K562 (cell line): Measurements from ENCODE around the gene NBPF19. TPM values are rescaled to one million over a fixed set of nuclear protein-coding genes. Genes with fewer than 3 reads are reported as not detected.

Experiments
- polyA plus RNA-seq, 8 experiments: library from polyadenylated mRNA; depleted of rRNA in 4 of 8; stranded (reverse) in 5 of 8; unstranded in 3 of 8; fragments of >200 nt; fragmentation: Nextera tagmentation in 2 of 8; fragmentation: Illumina TruSeq in 1 of 8; extraction: Ambion mirVana in 2 of 8; extraction: Trizol in 1 of 8; gene quantifications; 2 replicates each; pipeline versions ENCODE4 v1.2.1 to v1.2.3, GENCODE V29; 2011 to 2014; ENCODE audit warnings: inconsistent platforms in 1 of 8, missing spikeins in 1 of 8
- total RNA-seq, 7 experiments: library from RNA; depleted of rRNA in 6 of 7; stranded (reverse); fragments of >200 nt in 6 of 7; fragmentation: Illumina TruSeq in 2 of 7; extraction: Trizol in 2 of 7; gene quantifications; 2 replicates each; pipeline versions ENCODE4 v1.2.1 to v1.2.3, GENCODE V29; 2011 to 2021; ENCODE audit warnings: low replicate concordance in 1 of 7

NBPF19 gene
- total and polyA plus RNA-seq, 9 of the 15 experiments (the other 6 are each of a cell fraction or from before 2014, with no cell fraction given): 0.03 to 1.3 (median 0.58) TPM

Other genes with a start within 250 kb of the NBPF19 start
- not detected in 2 replicates for gene PPIAL4C, start 108.8 kb downstream of the NBPF19 start, total RNA-seq (2014; rRNA removed)
- gene PPIAL4C, start 108.8 kb downstream of the NBPF19 start, total RNA-seq (2014; rRNA removed; fragmentation: Illumina TruSeq; extraction: Trizol): not detected in 2 replicates
- gene PPIAL4C, start 108.8 kb downstream of the NBPF19 start, total RNA-seq (2015; rRNA removed; fragmentation: Illumina TruSeq; extraction: Trizol): not detected in 2 replicates
- gene PPIAL4C, start 108.8 kb downstream of the NBPF19 start, total RNA-seq (2021): 0.35 TPM in 1 of 2 replicates, not detected in the other
- not detected in 2 replicates for gene PPIAL4C, start 108.8 kb downstream of the NBPF19 start, polyA plus RNA-seq (2011; rRNA removed)
- gene PPIAL4C, start 108.8 kb downstream of the NBPF19 start, polyA plus RNA-seq (2014; fragmentation: Illumina TruSeq; extraction: Trizol): not detected in 2 replicates
- not detected for gene PPIAL4C, start 108.8 kb downstream of the NBPF19 start, polyA plus RNA-seq (2014; fragmentation: Nextera tagmentation; extraction: Ambion mirVana)
- gene PPIAL4C, start 108.8 kb downstream of the NBPF19 start, polyA plus RNA-seq (2014; rRNA removed): not detected in 2 replicates